GM18909 (cell line): ENCODE results near the gene UBE3A.
"Not testable (repeated sequence)": the region's sequence is repeated elsewhere in the genome, so short reads cannot be mapped to it uniquely, and the experiment has no call there.

Experiments
- ATAC-seq: cut with Tn5 transposase; IDR thresholded peaks from one replicate; pipeline ENCODE4 v1.9.1; 2021; ENCODE audit warnings: mild to moderate bottlenecking; ENCODE audit not compliant: unreplicated experiment, poor library complexity

UBE3A gene

GRCh38 chr15:25439369-25439836 lies 579 bp upstream of the UBE3A start:
- peak; percentile 19 for ATAC-seq

GRCh38 chr15:25437777-25438600 lies 835 bp downstream of the UBE3A start:
- peak; percentile 58 for ATAC-seq

DNA sequence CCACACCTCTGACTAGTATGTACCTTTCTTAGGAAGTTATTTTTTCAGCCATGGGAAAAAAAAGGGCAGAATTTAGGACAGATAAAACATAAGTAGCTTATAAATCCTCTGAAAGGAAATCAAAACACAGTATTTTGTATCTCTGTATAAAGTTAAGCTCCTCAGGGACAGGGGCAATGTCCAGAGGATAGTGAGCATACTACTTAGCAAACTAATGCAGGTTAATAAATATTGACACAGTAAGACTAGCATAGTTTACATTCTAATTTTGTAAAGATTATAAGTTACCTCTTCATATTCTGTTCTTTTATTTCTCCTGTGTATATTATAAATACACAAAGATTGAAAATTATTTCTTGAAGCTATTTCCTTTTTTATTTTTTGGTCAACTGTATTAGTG lies 2.1 kb downstream of the UBE3A start:
- ATAC-seq: no peak

DNA sequence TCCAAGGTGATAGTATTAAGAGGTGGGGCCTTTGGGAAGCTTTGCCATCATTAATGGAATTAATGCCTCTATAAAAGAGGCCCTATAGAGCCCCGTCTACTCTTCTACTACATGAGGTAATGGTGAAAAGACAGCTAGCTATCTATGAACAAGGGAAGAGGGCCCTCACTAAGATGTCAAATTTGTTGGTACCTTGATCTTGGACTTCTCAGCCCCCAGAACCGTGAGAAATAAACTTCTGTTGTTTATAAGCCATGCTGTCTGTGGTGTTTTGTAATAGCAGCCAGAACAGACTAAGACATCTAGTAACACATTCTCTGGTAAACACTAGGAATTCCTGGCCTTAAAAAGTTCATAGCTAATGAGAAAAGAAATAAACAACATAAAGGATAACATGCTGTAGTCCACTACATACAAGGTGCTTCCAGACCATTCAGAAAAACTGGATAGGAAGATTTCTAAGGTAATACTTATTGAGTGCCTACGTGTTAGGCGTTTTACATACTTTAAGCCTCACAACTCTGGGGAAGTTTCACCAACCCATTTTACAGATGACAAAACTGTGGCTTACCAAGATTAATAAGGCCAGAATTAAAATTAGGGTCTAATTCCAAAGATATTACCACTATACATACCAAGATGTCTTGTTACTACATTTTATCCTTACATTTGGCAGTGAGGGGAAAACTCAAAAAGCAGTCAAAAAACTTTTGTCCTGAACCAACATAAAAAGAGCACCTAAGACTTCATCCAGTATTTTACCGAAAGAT lies 3.2 kb downstream of the UBE3A start:
- no peak for ATAC-seq

GRCh38 chr15:25433118-25433865 lies 5.5 kb downstream of the UBE3A start:
- no peak for ATAC-seq

DNA sequence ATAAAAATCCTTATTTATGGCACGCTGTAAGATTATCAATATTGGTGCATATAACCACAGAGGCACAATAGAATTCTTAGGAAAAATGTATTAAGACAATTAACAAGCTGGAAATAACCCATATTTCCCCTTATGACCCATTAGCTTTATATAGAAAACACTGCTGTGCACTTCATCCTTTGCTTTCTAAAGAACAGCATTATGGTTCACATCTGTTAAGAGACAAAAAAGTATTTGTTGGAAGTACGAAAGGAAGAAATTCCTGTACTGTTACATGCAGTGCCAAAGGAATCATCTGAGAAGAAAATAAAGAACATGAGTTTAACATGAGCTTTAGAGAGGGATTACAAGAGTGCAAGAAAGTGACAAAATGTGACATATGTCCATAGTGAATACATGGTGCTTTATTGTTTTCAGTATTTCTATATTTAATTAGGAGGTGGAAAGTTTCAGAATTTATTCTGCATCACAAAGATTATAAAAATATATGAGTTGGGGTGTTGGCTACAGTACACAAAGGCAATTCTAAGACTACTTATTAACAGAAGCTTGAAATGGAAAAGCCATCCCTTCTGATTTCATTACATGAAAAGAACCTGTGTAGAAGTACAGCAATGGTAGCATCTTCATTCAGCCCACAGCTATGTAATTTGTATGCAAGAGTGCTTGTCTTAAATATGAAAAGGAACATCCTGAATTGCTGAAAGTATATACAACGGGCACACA lies 6.8 kb downstream of the UBE3A start:
- no peak for ATAC-seq

GRCh38 chr15:25427861-25428260 lies 11.0 kb downstream of the UBE3A start:
- ATAC-seq: no peak

GRCh38 chr15:25426896-25427610 lies 11.8 kb downstream of the UBE3A start:
- no peak for ATAC-seq

- ATAC-seq: no peak
These were observed 14.8 kb downstream of the UBE3A start for GRCh38 chr15:25424073-25424472.

DNA sequence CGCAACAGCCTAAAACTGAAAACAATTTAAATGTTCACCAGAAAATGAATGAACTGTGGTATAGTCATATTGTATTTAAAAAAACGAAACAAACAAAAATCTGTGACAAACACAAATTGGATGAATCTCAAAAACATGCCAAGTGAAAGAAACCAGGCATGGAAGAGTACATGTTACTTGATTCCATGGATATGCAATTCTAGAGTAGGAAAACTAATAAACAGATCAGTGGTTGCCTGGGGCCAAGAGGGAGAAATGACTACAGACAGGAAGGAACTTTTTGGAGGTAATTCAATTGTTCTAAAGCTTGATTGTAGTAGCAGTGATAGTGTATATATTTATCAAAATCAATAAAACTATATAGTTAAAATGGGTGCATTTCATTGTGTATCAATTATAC lies 16.8 kb downstream of the UBE3A start:
- no peak for ATAC-seq

GRCh38 chr15:25418202-25418601 lies 20.6 kb downstream of the UBE3A start:
- no peak for ATAC-seq

GRCh38 chr15:25417604-25418003 lies 21.2 kb downstream of the UBE3A start:
- no peak for ATAC-seq

- ATAC-seq: peak; percentile 55
These were observed 22.1 kb downstream of the UBE3A start for GRCh38 chr15:25416693-25417092.

- no peak for ATAC-seq
These were observed 23.1 kb downstream of the UBE3A start for GRCh38 chr15:25415707-25416106.

GRCh38 chr15:25415217-25415616 lies 23.6 kb downstream of the UBE3A start:
- no peak for ATAC-seq

GRCh38 chr15:25410649-25411048 lies 28.2 kb downstream of the UBE3A start:
- no peak for ATAC-seq

DNA sequence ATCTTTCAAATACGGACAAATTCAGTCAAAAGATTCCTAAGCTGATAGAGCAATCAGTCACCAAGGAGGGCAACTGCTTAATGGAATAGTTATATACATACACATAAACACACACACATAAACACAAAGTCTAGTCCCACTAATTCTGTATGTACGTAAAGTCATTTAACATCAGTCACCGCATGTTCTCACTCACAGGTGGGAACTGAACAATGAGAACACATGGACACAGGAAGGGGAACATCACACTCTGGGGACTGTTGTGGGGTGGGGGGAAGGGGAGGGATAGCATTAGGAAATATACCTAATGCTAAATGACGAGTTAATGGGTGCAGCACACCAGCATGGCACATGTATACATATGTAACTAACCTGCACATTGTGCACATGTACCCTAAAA lies 29.1 kb downstream of the UBE3A start:
- ATAC-seq: not testable (repeated sequence)

- ATAC-seq: no peak
These were observed 29.9 kb downstream of the UBE3A start for GRCh38 chr15:25408929-25409328.

DNA sequence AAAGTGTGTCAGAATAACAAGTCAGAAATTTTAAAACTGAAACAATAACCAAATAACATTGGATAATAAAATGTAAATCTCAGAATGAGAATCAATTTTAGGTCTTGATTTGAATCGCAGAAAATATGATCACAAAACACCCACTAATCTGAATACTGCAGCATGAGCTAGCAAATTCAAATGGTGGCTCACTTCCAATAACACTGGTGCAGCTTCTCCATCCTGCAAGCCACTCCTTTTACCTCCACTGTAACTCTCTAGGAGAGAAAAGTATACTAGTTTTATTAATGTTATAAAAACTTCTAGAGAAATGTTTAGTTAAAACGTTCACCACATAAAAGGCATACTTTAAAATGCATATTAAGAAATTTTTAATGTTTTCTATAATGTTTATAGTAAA lies 30.4 kb downstream of the UBE3A start:
- no peak for ATAC-seq

DNA sequence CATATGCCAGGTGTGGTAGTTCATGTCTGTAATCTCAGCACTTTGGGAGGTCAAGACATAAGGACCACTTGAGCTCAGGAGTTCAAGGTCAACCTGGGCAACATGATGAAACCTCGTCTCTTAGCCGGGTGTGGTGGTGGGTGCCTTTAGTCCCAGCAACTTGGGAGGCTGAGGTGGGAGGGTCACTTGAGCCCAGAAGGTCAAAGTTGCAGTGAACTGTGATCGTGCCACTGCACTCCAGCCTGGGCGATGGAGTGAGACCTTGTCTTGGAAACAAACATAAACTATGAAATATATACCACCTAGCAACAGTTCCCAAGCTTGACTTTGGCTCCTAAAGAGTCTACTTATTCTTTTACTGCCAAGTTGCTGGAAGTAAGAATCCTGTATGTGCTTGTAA lies 30.9 kb downstream of the UBE3A start:
- ATAC-seq: no peak
